Activated CD4-positive, alpha-beta T cell treated with anti-CD3 and anti-CD28 coated beads, Interleukin-2, amount 10 ng/mL, durations not matched to agents 24 days and 14 days (primary cell): ENCODE results near the gene EXD2. TPM values are rescaled to one million over a fixed set of nuclear protein-coding genes. Genes with fewer than 3 reads are reported as not detected.
"Not testable (repeated sequence)": the region's sequence is repeated elsewhere in the genome, so short reads cannot be mapped to it uniquely, and the experiment has no call there.

Experiments used
- DNase-seq: peaks from one replicate; pipeline ENCODE4 v3.0.0; 2022
- H3K27ac Mint-ChIP-seq: one replicate; pipeline ENCODE4 v1.8.0; 2022; ENCODE audit warnings: mild to moderate bottlenecking, mixed read lengths
- H3K27me3 Mint-ChIP-seq: one replicate; pipeline ENCODE4 v1.8.0; 2022; ENCODE audit warnings: mixed read lengths
- H3K36me3 Mint-ChIP-seq: one replicate; pipeline ENCODE4 v1.8.0; 2022; ENCODE audit warnings: low read depth, mild to moderate bottlenecking, mixed read lengths
- H3K4me1 Mint-ChIP-seq: one replicate; pipeline ENCODE4 v1.8.0; 2021; ENCODE audit warnings: mixed read lengths
- H3K4me3 Mint-ChIP-seq: one replicate; pipeline ENCODE4 v1.8.0; 2022; ENCODE audit warnings: mild to moderate bottlenecking, moderate library complexity, mixed read lengths
- H3K9me3 Mint-ChIP-seq: one replicate; pipeline ENCODE4 v1.8.0; 2021; ENCODE audit warnings: mixed read lengths
- intact Hi-C: fragments of 100-400 bp; cut with micrococcal nuclease; formaldehyde crosslinking; loops from one replicate; pipeline ENCODE4 v1.15.1; 2023
- total RNA-seq: library from RNA; stranded (reverse); gene quantifications from 2 replicates; pipeline ENCODE4 v1.2.3, GENCODE V29; 2022

Gene EXD2
- total RNA-seq, 1 donor from 2014 or later = 6.3 TPM

DNA sequence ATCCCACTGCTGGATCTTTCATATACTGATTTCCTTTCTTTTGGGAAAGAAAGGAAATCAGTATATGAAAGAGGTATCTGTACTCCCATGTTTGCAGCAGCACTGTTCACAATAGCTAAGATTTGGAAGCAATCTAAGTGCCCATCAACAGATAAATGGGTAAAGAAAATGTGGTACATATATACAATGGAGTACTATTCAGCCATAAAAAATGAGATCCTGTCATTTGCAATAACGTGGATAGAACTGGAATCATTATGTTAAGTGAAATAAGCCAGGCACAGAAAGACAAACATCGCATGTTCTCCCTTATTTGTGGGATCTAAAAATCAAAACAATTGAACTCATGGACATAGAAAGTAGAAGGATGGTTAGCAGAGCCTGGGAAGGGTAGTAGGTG lies 25.5 kb upstream of the EXD2 start:
- H3K27ac Mint-ChIP-seq, H3K4me1 Mint-ChIP-seq, H3K36me3 Mint-ChIP-seq, DNase-seq, intact Hi-C loops, H3K4me3 Mint-ChIP-seq: not testable (repeated sequence)
- Mint-ChIP-seq H3K27me3 (peaks cover 42% of the 10 kb centered on the region), H3K9me3 (peaks cover 22% of the 10 kb centered on the region)

DNA sequence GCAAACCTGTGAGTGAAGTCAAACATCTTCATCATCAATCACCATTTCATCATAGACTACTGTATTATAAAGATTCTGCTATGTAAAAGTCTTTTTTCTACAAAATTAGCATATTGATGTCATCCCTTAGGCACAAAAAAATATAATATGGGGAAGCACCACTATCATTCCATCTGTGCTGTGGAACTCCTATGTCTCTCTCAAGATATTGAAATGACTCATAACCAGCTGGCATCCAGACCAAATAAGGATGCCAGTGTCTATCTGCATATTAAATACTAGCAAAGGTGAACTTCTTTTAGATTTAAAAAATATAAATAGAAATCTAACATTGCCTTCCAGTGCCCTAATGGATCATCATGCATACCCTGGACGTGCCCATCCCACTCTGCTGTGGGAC lies 20.5 kb upstream of the EXD2 start:
- no peaks in the 10 kb centered on the region for H3K9me3 Mint-ChIP-seq
- no peak overlapping the region for H3K4me3 Mint-ChIP-seq
- no peak overlapping the region for H3K27ac Mint-ChIP-seq
- intact Hi-C loops = no loop called here
- no peaks in the 10 kb centered on the region for H3K4me1 Mint-ChIP-seq
- H3K27me3 Mint-ChIP-seq = peaks cover 14% of the 10 kb centered on the region
- DNase-seq = no peak
- no peaks in the 10 kb centered on the region for H3K36me3 Mint-ChIP-seq

DNA sequence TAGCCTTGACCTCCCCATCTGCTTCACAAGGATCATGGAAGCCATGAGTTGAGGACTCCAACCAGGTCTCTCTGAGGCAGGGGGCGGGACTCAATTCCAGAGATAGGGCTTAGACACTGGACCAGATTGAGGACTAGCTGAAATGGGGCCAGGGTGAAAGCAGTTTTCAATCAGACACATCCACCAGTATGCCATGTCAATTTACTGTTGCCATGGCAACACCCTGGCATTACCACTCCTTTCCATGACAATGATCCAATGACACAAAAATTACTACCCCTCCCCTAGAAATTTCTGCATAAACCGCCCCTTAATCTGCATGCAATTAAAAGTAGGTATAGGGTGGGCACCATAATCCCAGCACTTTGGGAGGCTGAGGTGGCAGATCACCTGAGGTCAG lies 19.7 kb upstream of the EXD2 start:
- H3K36me3 Mint-ChIP-seq = no peaks in the 10 kb centered on the region
- no peak for DNase-seq
- H3K27me3 Mint-ChIP-seq = peaks cover 16% of the 10 kb centered on the region
- H3K27ac Mint-ChIP-seq = no peak overlapping the region
- H3K9me3 Mint-ChIP-seq = no peaks in the 10 kb centered on the region
- no peak overlapping the region for H3K4me3 Mint-ChIP-seq
- intact Hi-C loops = no loop called here
- no peaks in the 10 kb centered on the region for H3K4me1 Mint-ChIP-seq

DNA sequence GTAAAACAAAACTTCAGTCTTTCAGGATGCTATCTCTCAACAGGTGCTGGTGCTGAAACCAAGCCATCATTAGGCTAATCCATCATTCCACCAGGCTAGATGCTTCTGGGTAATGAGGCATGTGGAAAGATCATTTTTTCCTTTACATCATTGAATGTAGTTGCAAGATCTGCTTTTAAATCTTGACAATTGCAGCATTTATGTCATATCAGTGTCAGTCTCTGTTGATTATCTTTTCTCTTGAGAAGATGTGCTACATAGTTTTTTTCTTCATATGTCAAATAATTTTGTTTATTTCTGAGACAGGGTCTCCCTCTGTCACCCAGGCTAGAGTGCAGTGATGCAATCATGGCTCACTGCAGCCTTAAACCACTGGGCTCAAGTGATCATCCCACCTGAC lies 16.2 kb upstream of the EXD2 start:
- H3K4me3 Mint-ChIP-seq = no peak overlapping the region
- peaks cover 18% of the 10 kb centered on the region for H3K27me3 Mint-ChIP-seq
- H3K4me1 Mint-ChIP-seq = no peaks in the 10 kb centered on the region
- H3K36me3 Mint-ChIP-seq = no peaks in the 10 kb centered on the region
- intact Hi-C loops = no loop called here
- DNase-seq = no peak
- no peak overlapping the region for H3K27ac Mint-ChIP-seq
- no peaks in the 10 kb centered on the region for H3K9me3 Mint-ChIP-seq

DNA sequence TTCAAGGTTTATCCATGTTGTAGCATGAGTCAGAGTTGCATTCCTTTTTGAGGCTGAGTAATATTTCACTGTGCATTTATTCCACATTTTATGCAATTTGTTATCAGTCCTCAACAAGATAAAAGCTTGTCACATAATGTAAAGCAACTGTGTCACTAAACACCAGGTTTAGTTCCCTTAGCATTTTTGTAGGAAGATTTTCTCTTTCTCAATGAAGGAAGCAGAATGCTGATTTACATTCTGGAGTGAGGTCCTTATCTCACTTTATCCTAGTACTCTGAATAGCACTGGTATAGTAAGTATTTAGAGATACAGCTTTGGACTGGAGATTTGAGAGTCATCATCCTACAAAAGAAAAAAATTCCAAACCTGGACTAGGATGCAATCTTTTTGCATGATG lies 9.8 kb upstream of the EXD2 start:
- Mint-ChIP-seq H3K4me1 (no peaks in the 10 kb centered on the region), H3K27me3 (peaks cover 22% of the 10 kb centered on the region), H3K9me3 (no peaks in the 10 kb centered on the region), H3K27ac (no peak overlapping the region), H3K4me3 (no peak overlapping the region), H3K36me3 (no peaks in the 10 kb centered on the region)
- intact Hi-C loops = no loop called here
- no peak for DNase-seq

DNA sequence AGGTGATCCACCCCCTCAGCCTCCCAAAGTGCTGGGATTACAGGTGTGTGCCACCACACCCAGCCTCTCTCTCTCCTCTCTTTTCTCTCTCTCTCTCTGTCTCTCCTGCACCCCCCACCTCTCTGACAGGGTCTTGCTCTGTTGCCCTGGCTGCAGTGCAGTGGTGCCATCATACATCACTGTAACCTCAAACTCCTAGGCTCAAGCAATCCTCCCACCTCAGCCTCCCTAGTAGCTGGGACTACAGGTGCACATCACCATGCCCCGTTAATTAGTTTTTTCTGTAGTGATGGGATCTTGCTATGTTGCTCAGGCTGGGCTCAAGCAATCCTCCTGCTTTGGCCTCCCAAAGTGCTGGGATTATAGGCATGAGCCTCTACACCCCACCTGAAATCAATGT lies 8.7 kb upstream of the EXD2 start:
- H3K4me3 Mint-ChIP-seq, H3K4me1 Mint-ChIP-seq, DNase-seq, H3K27ac Mint-ChIP-seq, H3K36me3 Mint-ChIP-seq, intact Hi-C loops, H3K9me3 Mint-ChIP-seq: not testable (repeated sequence)
- peaks cover 19% of the 10 kb centered on the region for H3K27me3 Mint-ChIP-seq

DNA sequence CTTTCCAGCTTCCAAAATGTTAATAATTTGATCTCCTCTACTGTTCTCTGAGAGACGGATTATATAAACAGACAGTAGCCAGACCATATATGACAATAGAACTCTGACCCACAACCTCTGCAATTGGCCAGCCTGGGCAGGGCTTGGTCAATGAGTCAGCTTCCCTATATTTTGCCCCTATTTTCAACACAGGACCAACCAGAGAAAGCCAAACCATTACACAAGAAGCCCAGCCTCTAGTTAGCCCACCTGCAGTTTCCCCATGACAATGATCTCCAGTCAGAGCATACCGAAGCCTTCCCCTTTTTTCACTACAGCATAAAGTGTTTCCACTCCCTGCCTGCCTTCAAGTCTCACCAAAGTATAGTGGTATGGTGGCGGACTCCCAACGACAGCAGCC lies 7.6 kb upstream of the EXD2 start:
- H3K27ac Mint-ChIP-seq = no peak overlapping the region
- DNase-seq = no peak
- intact Hi-C loops = no loop called here
- H3K27me3 Mint-ChIP-seq = peaks cover 24% of the 10 kb centered on the region
- H3K36me3 Mint-ChIP-seq = no peaks in the 10 kb centered on the region
- no peaks in the 10 kb centered on the region for H3K4me1 Mint-ChIP-seq
- no peak overlapping the region for H3K4me3 Mint-ChIP-seq
- H3K9me3 Mint-ChIP-seq = no peaks in the 10 kb centered on the region

DNA sequence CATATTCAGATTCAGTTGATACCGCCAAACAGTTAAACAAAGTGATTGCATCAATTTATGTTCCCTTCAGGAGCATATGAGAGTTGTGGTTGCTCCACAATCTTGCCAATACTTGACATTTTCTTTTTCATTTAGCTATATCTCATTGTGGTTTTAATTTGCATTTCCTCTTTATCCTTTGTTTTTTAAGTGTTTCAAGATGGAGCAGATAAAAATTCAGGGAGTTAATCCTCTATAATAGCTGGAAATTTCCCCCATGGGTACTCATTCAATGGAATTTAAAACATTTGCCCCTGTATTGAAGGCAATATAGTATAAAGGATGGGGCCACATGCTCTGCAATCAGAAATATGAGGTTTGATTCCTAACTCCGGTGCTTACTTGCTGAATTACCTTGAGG lies 1.1 kb upstream of the EXD2 start:
- Mint-ChIP-seq H3K4me1 (peaks cover 11% of the 10 kb centered on the region), H3K27ac (no peak overlapping the region), H3K4me3 (no peak overlapping the region), H3K27me3 (peaks cover 11% of the 10 kb centered on the region), H3K36me3 (no peaks in the 10 kb centered on the region), H3K9me3 (no peaks in the 10 kb centered on the region)
- intact Hi-C loops = loop anchor here (2.0 kb wide), 1 partner anchor 61 kb away; no protein-coding TSS in a partner anchor
- DNase-seq = no peak

DNA sequence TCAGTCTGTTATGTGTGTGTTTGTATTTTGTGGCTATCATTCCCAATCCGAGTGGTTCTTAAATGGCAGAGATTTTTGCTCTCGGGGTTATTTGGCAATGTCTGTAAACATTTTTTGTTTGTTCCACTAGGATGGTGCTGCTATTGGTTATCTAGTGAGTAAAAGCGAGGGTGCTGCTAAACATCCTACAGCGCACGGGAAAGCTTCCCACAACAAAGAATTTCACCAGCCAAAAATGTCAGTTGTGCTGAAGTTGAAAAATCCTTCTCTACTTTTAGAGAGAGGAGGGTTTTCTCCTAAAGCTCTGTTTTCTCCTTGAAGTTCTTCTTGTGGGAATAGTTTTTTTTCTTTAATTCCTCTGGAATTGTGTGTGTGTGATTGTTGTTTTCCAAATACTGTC lies 2.4 kb downstream of the EXD2 start:
- Mint-ChIP-seq H3K4me1 (peaks cover 11% of the 10 kb centered on the region), H3K4me3 (no peak overlapping the region), H3K36me3 (no peaks in the 10 kb centered on the region), H3K27me3 (peaks cover 4% of the 10 kb centered on the region), H3K9me3 (no peaks in the 10 kb centered on the region), H3K27ac (no peak overlapping the region)
- intact Hi-C loops = no loop called here
- DNase-seq = no peak

DNA sequence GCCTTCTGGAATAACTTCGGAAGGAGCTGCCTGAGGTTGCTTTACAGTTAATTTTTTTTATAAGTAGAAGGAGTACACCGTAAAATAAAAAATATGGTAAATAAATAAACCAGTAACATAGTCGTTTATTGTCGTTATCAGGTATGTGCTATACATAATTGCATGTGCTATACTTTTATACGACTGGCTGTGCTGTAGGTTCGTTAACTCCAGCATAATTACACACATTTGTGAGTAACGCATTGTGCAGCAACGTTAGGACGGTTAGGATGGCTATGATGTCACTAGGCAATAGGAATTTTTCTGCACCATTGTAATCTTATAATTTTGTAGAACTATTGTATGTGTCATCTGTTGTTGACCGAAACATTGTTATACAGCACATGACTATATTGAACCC lies 8.5 kb downstream of the EXD2 start:
- Mint-ChIP-seq H3K27me3 (no peaks in the 10 kb centered on the region), H3K36me3 (no peaks in the 10 kb centered on the region), H3K27ac (no peak overlapping the region), H3K9me3 (no peaks in the 10 kb centered on the region), H3K4me1 (no peaks in the 10 kb centered on the region), H3K4me3 (no peak overlapping the region)
- DNase-seq = no peak
- intact Hi-C loops = no loop called here

DNA sequence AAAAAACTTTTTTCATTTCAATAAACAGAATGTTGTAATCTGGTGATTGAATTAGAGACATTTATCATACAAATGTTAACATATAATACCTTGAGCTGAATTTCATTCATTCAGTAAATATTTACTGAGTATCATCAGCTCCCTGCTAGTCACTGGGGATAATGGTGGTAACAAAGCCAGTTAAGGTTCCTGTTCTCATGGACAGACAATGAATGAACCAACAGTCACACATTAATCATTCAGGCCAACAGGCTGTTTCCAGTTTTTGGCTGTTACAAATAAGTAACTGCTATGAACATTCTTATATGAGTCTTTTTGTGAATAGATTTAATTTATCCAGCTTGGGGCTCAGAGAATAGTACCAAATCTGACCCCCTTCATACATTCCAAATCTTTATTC lies 13.5 kb downstream of the EXD2 start:
- Mint-ChIP-seq H3K27ac (no peak overlapping the region), H3K4me1 (peaks cover 3% of the 10 kb centered on the region), H3K27me3 (no peaks in the 10 kb centered on the region), H3K36me3 (no peaks in the 10 kb centered on the region), H3K4me3 (no peak overlapping the region), H3K9me3 (no peaks in the 10 kb centered on the region)
- no peak for DNase-seq
- intact Hi-C loops = no loop called here

DNA sequence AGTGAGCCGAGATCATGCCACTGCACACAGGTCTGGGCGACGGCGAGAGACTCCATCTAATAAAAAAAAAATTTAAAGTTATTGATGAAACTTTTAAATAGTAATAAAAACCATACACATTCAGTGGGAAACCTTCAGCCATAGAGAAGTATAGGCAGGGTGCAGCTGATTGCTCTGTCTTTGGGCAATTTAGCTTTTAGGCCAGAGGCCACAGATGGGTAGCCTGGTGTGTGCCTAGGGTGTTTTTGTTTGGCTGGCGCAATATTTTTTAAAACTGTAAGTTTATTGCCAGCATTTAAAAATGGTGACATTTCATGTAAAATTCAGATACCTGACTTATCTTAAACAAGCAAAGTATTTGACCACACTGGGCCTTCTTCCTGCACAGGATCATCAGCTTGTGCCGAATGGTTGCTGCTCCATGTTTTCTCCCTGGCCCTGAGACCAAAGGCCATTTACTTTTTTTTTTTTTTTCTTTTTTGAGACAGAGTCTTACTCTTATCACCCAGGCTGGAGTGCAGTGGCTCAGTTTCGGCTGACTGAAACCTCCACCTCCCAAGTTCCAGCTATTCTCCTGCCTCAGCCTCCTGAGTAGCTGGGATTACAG lies 16.2 kb downstream of the EXD2 start:
- no peak overlapping the region for H3K27ac Mint-ChIP-seq
- DNase-seq = no peak
- peaks cover 2% of the 10 kb centered on the region for H3K36me3 Mint-ChIP-seq
- H3K4me3 Mint-ChIP-seq = no peak overlapping the region
- no peaks in the 10 kb centered on the region for H3K9me3 Mint-ChIP-seq
- intact Hi-C loops = no loop called here
- H3K4me1 Mint-ChIP-seq = peaks cover 3% of the 10 kb centered on the region
- H3K27me3 Mint-ChIP-seq = no peaks in the 10 kb centered on the region

DNA sequence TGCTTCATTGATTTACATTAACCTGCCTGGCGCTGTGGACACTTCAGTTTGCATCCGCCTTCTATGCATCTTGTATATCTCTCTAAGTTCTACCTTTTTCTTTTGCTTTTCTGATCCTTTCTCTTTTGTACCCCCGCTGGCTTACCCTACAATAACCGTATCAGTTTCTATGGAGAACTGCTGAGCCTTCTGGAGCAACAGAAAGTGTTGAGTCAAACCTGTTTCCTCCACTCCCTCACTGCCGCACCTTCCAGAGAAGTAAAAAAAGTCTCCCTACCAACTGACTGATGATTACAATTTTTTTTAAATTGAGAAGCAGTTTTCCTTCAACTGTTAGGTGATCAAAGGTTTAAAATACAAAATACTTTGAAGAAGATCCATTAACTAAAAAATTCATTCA lies 17.4 kb downstream of the EXD2 start:
- Mint-ChIP-seq H3K4me3 (no peak overlapping the region), H3K27me3 (no peaks in the 10 kb centered on the region), H3K27ac (no peak overlapping the region), H3K9me3 (no peaks in the 10 kb centered on the region), H3K36me3 (peaks cover 2% of the 10 kb centered on the region), H3K4me1 (peaks cover 3% of the 10 kb centered on the region)
- no peak for DNase-seq
- intact Hi-C loops = no loop called here

DNA sequence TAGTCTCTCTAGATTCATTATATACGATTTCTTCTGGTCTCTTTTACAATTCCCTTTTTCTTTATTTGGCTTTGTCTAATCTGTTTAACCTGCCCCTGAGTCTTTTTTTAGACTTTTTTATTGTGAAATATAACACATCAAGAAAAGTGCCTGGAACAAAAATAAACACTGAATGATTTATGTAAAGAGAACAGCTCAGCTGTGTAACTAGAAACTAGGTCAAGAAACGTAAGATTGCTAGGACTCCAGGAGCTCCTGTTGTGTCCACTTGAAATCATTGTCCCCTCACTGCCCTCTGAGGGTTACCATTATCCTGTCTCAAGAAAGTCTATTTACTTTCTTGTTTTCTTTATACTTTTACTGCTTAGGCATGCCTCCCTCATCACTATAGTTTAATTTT lies 23.1 kb downstream of the EXD2 start:
- Mint-ChIP-seq H3K4me3 (no peak overlapping the region), H3K4me1 (no peaks in the 10 kb centered on the region), H3K27me3 (no peaks in the 10 kb centered on the region), H3K9me3 (no peaks in the 10 kb centered on the region), H3K27ac (no peak overlapping the region), H3K36me3 (peaks cover 4% of the 10 kb centered on the region)
- DNase-seq = no peak
- intact Hi-C loops = no loop called here

DNA sequence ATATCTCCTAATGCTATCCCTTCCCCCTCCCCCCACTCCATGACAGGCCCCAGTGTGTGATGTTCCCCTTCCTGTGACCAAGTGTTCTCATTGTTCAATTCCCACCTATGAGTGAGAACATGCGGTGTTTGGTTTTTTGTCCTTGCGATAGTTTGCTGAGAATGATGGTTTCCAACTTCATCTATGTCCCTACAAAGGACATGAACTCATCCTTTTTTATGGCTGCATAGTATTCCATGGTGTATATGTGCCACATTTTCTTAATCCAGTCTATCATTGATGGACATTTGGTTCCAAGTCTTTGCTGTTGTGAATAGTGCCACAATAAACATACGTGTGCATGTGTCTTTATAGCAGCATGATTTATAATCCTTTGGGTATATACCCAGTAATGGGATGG lies 26.4 kb downstream of the EXD2 start:
- intact Hi-C loops = not testable (repeated sequence)

More for the DNA sequence above, 26.4 kb downstream of the EXD2 start:
- H3K36me3 Mint-ChIP-seq, H3K9me3 Mint-ChIP-seq, H3K27ac Mint-ChIP-seq, H3K4me3 Mint-ChIP-seq, H3K4me1 Mint-ChIP-seq, DNase-seq, H3K27me3 Mint-ChIP-seq: not testable (repeated sequence)
